Fibroblast of lung (primary cell): ENCODE data around the gene IMMP1L.

ENCODE experiments used
- CTCF ChIP-seq, 2 donors: IDR thresholded peaks in 1 of 2; conservative IDR thresholded peaks in 1 of 2; 1 replicate in 1 of 2; 2 replicates in 1 of 2; pipeline ENCODE4 v1.5.1; 2011 to 2012; ENCODE audit warnings: low read length in 2 of 2, control low read depth in 1 of 2, inconsistent platforms in 1 of 2, low read depth in 1 of 2, mild to moderate bottlenecking in 1 of 2
- EZH2 ChIP-seq: IDR thresholded peaks from 2 replicates; pipeline ENCODE4 v1.5.1; 2012; ENCODE audit warnings: low read length, control low read depth, mild to moderate bottlenecking; ENCODE audit errors: missing control alignments

GRCh38 chr11:31415435-31415834 lies 94.0 kb downstream of the IMMP1L start:
- no peak for TF ChIP-seq EZH2
- no peak for TF ChIP-seq CTCF (conservative IDR thresholded peaks at IDR 0.05 in 1 of 2, IDR thresholded peaks at IDR 0.05 in 1 of 2; ENCODE audit: low read depth in 1 of 2, low read length in 2 of 2)
